PC-3 (cell line): ENCODE measurements around the gene CYP26A1.

ENCODE experiments used
- CTCF ChIP-seq: fragments of 300-600 bp; sonication (generic); conservative IDR thresholded peaks from 2 replicates; pipeline ENCODE4 v1.5.1; 2017; ENCODE audit warnings: antibody characterized with exemption, low read depth, mild to moderate bottlenecking, low read length
- EZH2 ChIP-seq: fragments of 300-600 bp; sonication (generic); IDR thresholded peaks from one replicate; pipeline ENCODE4 v1.6.1; 2017; ENCODE audit warnings: antibody characterized with exemption, mild to moderate bottlenecking, low read length; ENCODE audit not compliant: unreplicated experiment

GRCh38 chr10:93071177-93071472 lies 2.6 kb upstream of the CYP26A1 start:
- TF ChIP-seq EZH2 (no peak), CTCF (no peak)
